A673 (cell line): Measurements from ENCODE around the gene C1QB. TPM values are rescaled to one million over a fixed set of nuclear protein-coding genes. Genes with fewer than 3 reads are reported as not detected.

Source experiments
- BruUV-seq: library from RNA; stranded (reverse); fragments of 400-500 nt; replicated peaks from 2 replicates; lab custom pipeline; 2021; lab: Mats Ljungman, UMichigan
- CTCF ChIA-PET: fragments of 300-600 bp; sonication (Branson Sonifier 250); formaldehyde crosslinking; loops from one replicate; lab custom pipeline; 2022; ENCODE audit warnings: antibody characterized with exemption; lab: Charles Lee
- POLR2A ChIA-PET: fragments of 300-600 bp; sonication (Branson Sonifier 250); formaldehyde crosslinking; loops from one replicate; lab custom pipeline; 2022; ENCODE audit warnings: antibody characterized with exemption; ENCODE audit not compliant: low non-redundant PET; lab: Charles Lee
- DNase-seq: peaks from one replicate; pipeline ENCODE4 v3.0.0-alpha.2; 2015; ENCODE audit warnings: low spot score
- H3K27ac ChIP-seq: fragments of 200-600 bp; sonication (generic); 2 replicates; pipeline ENCODE4 v1.5.1; 2016; ENCODE audit warnings: mixed run types, low read depth, mild to moderate bottlenecking, mixed read lengths, antibody characterized with exemption, low read length; ENCODE audit not compliant: poor library complexity, severe bottlenecking
- H3K27me3 ChIP-seq: fragments of 200-600 bp; sonication (generic); replicated peaks from 2 replicates; pipeline ENCODE4 v1.6.1; 2017; ENCODE audit warnings: mixed run types, low read depth, mild to moderate bottlenecking, mixed read lengths, antibody characterized with exemption, low read length; ENCODE audit not compliant: insufficient read depth, poor library complexity
- H3K36me3 ChIP-seq: fragments of 200-600 bp; sonication (generic); 2 replicates; pipeline ENCODE4 v1.6.1; 2016; ENCODE audit warnings: mixed run types, mild to moderate bottlenecking, mixed read lengths, antibody characterized with exemption, low read length; ENCODE audit not compliant: insufficient read depth, poor library complexity, severe bottlenecking
- H3K4me1 ChIP-seq: fragments of 200-600 bp; sonication (generic); 2 replicates; pipeline ENCODE4 v1.6.1; 2017; ENCODE audit warnings: mixed run types, mild to moderate bottlenecking, mixed read lengths, antibody characterized with exemption, low read length; ENCODE audit not compliant: insufficient read depth, poor library complexity, severe bottlenecking
- H3K4me3 ChIP-seq: fragments of 200-600 bp; sonication (generic); 2 replicates; pipeline ENCODE4 v1.5.1; 2016; ENCODE audit warnings: low read depth, mixed run types, mild to moderate bottlenecking, mixed read lengths, low read length; ENCODE audit not compliant: poor library complexity, severe bottlenecking
- H3K9me3 ChIP-seq: fragments of 200-600 bp; sonication (generic); 2 replicates; pipeline ENCODE4 v1.6.1; 2016; ENCODE audit warnings: mixed run types, low read depth, mild to moderate bottlenecking, mixed read lengths, antibody characterized with exemption, low read length; ENCODE audit not compliant: poor library complexity, severe bottlenecking
- CTCF ChIP-seq: fragments of 300-800, 200-600 bp; sonication (generic); conservative IDR thresholded peaks from 2 replicates; pipeline ENCODE4 v1.5.1; 2017; ENCODE audit warnings: low read depth, mild to moderate bottlenecking, antibody characterized with exemption, low read length, moderate library complexity, mixed read lengths
- EZH2 ChIP-seq: fragments of 200-600 bp; sonication (generic); IDR thresholded peaks from 2 replicates; pipeline ENCODE4 v1.6.1; 2017; ENCODE audit warnings: borderline replicate concordance, low read depth, mild to moderate bottlenecking, mixed read lengths, antibody characterized with exemption, low read length; ENCODE audit not compliant: poor library complexity, severe bottlenecking
- intact Hi-C: fragments of 100-400 bp; cut with micrococcal nuclease; formaldehyde crosslinking; loops from one replicate; pipeline ENCODE4 v1.10.0; 2022; ENCODE audit not compliant: unreplicated experiment
- total RNA-seq: library from RNA; stranded (reverse); gene quantifications from 2 replicates; pipeline ENCODE4 v1.2.3, GENCODE V29; 2021

The C1QB gene
- total RNA-seq, 1 experiment from 2014 or later, result not detected

DNA sequence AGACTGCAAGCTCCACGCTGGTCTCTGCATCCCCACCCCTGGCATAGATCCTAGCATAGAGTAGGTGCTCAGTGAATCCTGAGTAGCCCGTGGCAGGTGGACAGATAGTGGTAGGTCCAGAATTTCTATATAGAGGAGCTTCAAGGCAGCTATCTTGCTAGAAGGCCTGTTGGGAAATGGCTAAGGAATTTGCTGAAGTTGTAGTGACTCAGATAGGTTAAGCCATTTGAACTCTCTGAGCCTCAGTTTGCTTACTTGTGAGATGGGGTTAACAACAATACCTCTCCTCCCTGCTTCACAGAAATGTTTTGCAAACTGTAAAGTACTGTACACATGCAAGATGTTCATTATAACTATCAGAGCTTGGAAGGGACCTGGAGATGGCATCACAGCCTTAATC, 34.2 kb downstream of the C1QB start:
- Histone ChIP-seq H3K4me1 (peaks cover 3% of the 10 kb centered on the region), H3K4me3 (no peak overlapping the region), H3K27ac (no peak overlapping the region), H3K36me3 (no peaks in the 10 kb centered on the region), H3K9me3 (no peaks in the 10 kb centered on the region), H3K27me3 (no peaks in the 10 kb centered on the region)
- BruUV-seq, result no TSS peak
- DNase-seq, result no peak
- POLR2A ChIA-PET, result no interaction called here
- intact Hi-C loops, result no loop called here
- CTCF ChIA-PET, result no interaction called here
- TF ChIP-seq CTCF (no peak), EZH2 (no peak)

DNA sequence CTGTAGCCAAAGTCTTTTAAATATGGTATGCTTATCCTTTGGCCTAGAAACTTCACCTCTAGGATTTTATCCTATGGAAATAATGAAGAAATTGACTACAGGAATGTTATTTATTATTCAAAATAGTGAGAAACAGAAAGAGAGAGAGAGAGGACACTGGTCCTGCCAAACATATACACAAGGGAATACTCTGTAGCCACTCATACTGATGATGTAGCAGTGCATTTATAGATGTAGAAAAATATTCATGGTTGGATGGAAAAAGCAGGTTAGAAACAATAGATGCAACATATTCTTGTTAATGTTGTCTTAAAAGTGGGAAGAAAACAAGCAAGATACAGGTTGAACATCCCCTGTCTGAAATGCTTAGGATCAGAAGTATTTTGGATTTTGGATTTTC, 35.4 kb downstream of the C1QB start:
- Histone ChIP-seq H3K4me1 (peaks cover 3% of the 10 kb centered on the region), H3K36me3 (no peaks in the 10 kb centered on the region), H3K9me3 (no peaks in the 10 kb centered on the region), H3K4me3 (no peak overlapping the region), H3K27ac (no peak overlapping the region), H3K27me3 (no peaks in the 10 kb centered on the region)
- POLR2A ChIA-PET, result no interaction called here
- intact Hi-C loops, result no loop called here
- BruUV-seq, result no TSS peak
- CTCF ChIA-PET, result no interaction called here
- TF ChIP-seq CTCF (no peak), EZH2 (no peak)
- DNase-seq, result no peak

GRCh38 chr1:22689505-22689904, 36.5 kb downstream of the C1QB start:
- peaks cover 3% of the 10 kb centered on the region for H3K4me1 ChIP-seq
- POLR2A ChIA-PET, result no interaction called here
- H3K9me3 ChIP-seq, result no peaks in the 10 kb centered on the region
- intact Hi-C loops, result no loop called here
- no TSS peak for BruUV-seq
- no peaks in the 10 kb centered on the region for H3K36me3 ChIP-seq
- H3K27me3 ChIP-seq, result no peaks in the 10 kb centered on the region
- H3K27ac ChIP-seq, result no peak overlapping the region
- DNase-seq, result no peak
- H3K4me3 ChIP-seq, result no peak overlapping the region
- CTCF ChIA-PET, result no interaction called here
- TF ChIP-seq CTCF (no peak), EZH2 (no peak)
